ENCODE results near the gene ARHGAP8.

The ARHGAP8 gene

GRCh38 chr22:44838316-44839016, 86.1 kb downstream of the ARHGAP8 start:
- POLR2A ChIA-PET (ENCODE audit: low non-redundant PET), result no interaction called here
- no peak overlapping the region for H3K27ac ChIP-seq
- DNase-seq (ENCODE audit: low spot score), result no peak
- CTCF ChIA-PET, result no interaction called here
- TF ChIP-seq CTCF (conservative IDR thresholded peaks at IDR 0.05; ENCODE audit: low read depth), result no peak

GRCh38 chr22:44839061-44839460, 86.7 kb downstream of the ARHGAP8 start:
- POLR2A ChIA-PET (ENCODE audit: low non-redundant PET), result no interaction called here
- DNase-seq (ENCODE audit: low spot score), result no peak

GRCh38 chr22:44839721-44840120, 87.3 kb downstream of the ARHGAP8 start:
- ChIA-PET CTCF (interaction anchor here (0.6 kb wide), 1 partner anchor 60 kb away, joined by 3 read pairs; no protein-coding TSS in a partner anchor), POLR2A (ENCODE audit: low non-redundant PET) (no interaction called here)
- no peak overlapping the region for H3K27ac ChIP-seq

More at GRCh38 chr22:44839061-44839460, 86.7 kb downstream of the ARHGAP8 start:
- CTCF ChIA-PET, result interaction anchor here (0.6 kb wide), 1 partner anchor 61 kb away, joined by 3 read pairs; no protein-coding TSS in a partner anchor
- TF ChIP-seq CTCF (conservative IDR thresholded peaks at IDR 0.05; ENCODE audit: low read depth), result no peak
- H3K27ac ChIP-seq, result no peak overlapping the region

GRCh38 chr22:44840611-44841322, 88.4 kb downstream of the ARHGAP8 start:
- CTCF ChIA-PET, result interaction anchor here (0.5 kb wide), 1 partner anchor 323 kb away, joined by 3 read pairs; the partner anchor contains the start of gene NUP50

More at GRCh38 chr22:44839721-44840120, 87.3 kb downstream of the ARHGAP8 start:
- no peak for DNase-seq (ENCODE audit: low spot score)
- no peak for TF ChIP-seq CTCF (conservative IDR thresholded peaks at IDR 0.05; ENCODE audit: low read depth)

GRCh38 chr22:44842417-44842816, 90.0 kb downstream of the ARHGAP8 start:
- POLR2A ChIA-PET (ENCODE audit: low non-redundant PET), result no interaction called here
- CTCF ChIA-PET, result no interaction called here
- no peak for DNase-seq (ENCODE audit: low spot score)
- no peak overlapping the region for H3K27ac ChIP-seq
- TF ChIP-seq CTCF (conservative IDR thresholded peaks at IDR 0.05; ENCODE audit: low read depth), result no peak

More at GRCh38 chr22:44840611-44841322, 88.4 kb downstream of the ARHGAP8 start:
- no peak overlapping the region for H3K27ac ChIP-seq
- DNase-seq (ENCODE audit: low spot score), result no peak
- POLR2A ChIA-PET (ENCODE audit: low non-redundant PET), result no interaction called here
- no peak for TF ChIP-seq CTCF (conservative IDR thresholded peaks at IDR 0.05; ENCODE audit: low read depth)

- no peak overlapping the region for H3K27ac ChIP-seq
- POLR2A ChIA-PET (ENCODE audit: low non-redundant PET), result no interaction called here
- no peak for TF ChIP-seq CTCF (conservative IDR thresholded peaks at IDR 0.05; ENCODE audit: low read depth)
- CTCF ChIA-PET, result no interaction called here
- no peak for DNase-seq (ENCODE audit: low spot score)
Measured at GRCh38 chr22:44845191-44845590, 92.8 kb downstream of the ARHGAP8 start.
